Activated naive CD4-positive, alpha-beta T cell treated with anti-CD3 and anti-CD28 coated beads for 36 hours (primary cell): ENCODE measurements around the gene C18orf54. TPM values are rescaled to one million over a fixed set of nuclear protein-coding genes. Genes with fewer than 3 reads are reported as not detected.

Experiments
- CTCF ChIA-PET: fragments of 350-600 bp; sonication (Branson Sonifier 250); formaldehyde crosslinking; loops from one replicate; lab custom pipeline; 2021; ENCODE audit warnings: antibody characterized with exemption; lab: Charles Lee
- DNase-seq: peaks from one replicate; pipeline ENCODE4 v3.0.0-alpha.2; 2020
- H3K27ac Mint-ChIP-seq: one replicate; pipeline ENCODE4 v1.8.0; 2021; ENCODE audit warnings: mild to moderate bottlenecking, mixed read lengths
- H3K27me3 Mint-ChIP-seq: one replicate; pipeline ENCODE4 v1.8.0; 2021; ENCODE audit warnings: low read depth, mixed read lengths
- H3K36me3 Mint-ChIP-seq: one replicate; pipeline ENCODE4 v1.8.0; 2021; ENCODE audit warnings: low read depth, mixed read lengths
- H3K4me1 Mint-ChIP-seq: one replicate; pipeline ENCODE4 v1.8.0; 2021; ENCODE audit warnings: low read depth, mixed read lengths
- H3K4me3 Mint-ChIP-seq: one replicate; pipeline ENCODE4 v1.8.0; 2021; ENCODE audit warnings: mild to moderate bottlenecking, moderate library complexity, mixed read lengths
- H3K9me3 Mint-ChIP-seq: one replicate; pipeline ENCODE4 v1.8.0; 2021; ENCODE audit warnings: mixed read lengths
- intact Hi-C: fragments of 100-400 bp; cut with micrococcal nuclease; formaldehyde crosslinking; loops from one replicate; pipeline ENCODE4 v1.15.1; 2023
- total RNA-seq, 2 experiments: library from RNA; stranded (reverse); gene quantifications; one replicate each; pipeline ENCODE4 v1.2.3, GENCODE V29; 2021

Gene C18orf54
- total RNA-seq, 2 experiments from 2014 or later = 10.2 to 11.5 TPM

DNA sequence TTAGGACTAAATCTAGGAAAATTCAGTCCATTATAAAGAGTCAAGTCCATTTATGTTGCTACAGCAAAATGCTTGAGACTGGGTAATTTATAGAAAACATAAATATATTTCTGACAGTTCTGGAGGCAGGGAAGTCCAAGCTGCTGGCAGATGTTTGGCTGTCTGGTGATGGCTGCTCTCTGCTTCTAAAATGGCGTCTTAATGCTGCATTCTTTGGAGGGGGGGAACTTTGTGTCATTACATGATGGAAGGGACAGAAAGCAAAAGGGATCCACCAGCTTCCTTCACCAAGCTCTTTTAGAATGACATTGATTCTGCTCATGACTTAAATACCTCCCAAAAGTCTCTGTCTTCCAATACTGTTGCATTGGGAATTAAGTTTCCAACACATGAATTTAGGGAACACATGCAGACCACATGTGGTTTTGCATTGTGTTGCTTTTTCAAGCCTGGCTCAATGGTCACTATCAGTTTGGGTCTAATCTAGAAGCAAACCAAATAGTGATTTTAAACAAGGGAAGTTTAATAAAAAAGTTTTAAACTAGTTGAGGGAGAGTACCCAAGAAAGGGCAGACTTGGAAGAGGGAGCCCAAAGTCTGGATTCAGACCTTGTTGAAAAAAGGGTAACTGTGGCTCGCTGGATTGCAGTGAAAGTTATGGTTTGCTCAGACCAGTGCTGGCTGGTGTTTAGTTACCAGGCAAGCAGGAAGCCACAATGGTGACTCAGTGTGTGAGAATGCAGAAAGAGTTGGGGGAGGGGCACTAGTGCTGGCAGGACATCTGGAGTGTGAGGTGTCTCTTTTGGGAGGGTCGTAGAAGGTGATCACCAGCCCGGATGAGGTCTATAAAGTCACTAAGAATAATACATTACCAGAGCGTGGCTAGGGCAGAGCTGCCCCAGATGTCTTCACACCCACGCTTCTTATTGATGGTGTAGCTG, 30.8 kb downstream of the C18orf54 start:
- intact Hi-C loops = no loop called here
- CTCF ChIA-PET = no interaction called here
- H3K9me3 Mint-ChIP-seq = no peaks in the 10 kb centered on the region
- H3K27ac Mint-ChIP-seq = no peak overlapping the region
- no peaks in the 10 kb centered on the region for H3K36me3 Mint-ChIP-seq
- H3K4me3 Mint-ChIP-seq = no peak overlapping the region
- H3K27me3 Mint-ChIP-seq = peaks cover 21% of the 10 kb centered on the region
- H3K4me1 Mint-ChIP-seq = peaks cover 4% of the 10 kb centered on the region
- DNase-seq = peak; percentile 54

GRCh38 chr18:54389143-54389505, 31.4 kb downstream of the C18orf54 start:
- Mint-ChIP-seq H3K27me3 (peaks cover 21% of the 10 kb centered on the region), H3K9me3 (no peaks in the 10 kb centered on the region), H3K4me1 (peaks cover 4% of the 10 kb centered on the region), H3K27ac (no peak overlapping the region), H3K4me3 (no peak overlapping the region), H3K36me3 (no peaks in the 10 kb centered on the region)
- CTCF ChIA-PET = interaction anchor here (0.6 kb wide), 1 partner anchor 1359 kb away, joined by 3 read pairs; no protein-coding TSS in a partner anchor
- intact Hi-C loops = no loop called here
- no peak for DNase-seq

DNA sequence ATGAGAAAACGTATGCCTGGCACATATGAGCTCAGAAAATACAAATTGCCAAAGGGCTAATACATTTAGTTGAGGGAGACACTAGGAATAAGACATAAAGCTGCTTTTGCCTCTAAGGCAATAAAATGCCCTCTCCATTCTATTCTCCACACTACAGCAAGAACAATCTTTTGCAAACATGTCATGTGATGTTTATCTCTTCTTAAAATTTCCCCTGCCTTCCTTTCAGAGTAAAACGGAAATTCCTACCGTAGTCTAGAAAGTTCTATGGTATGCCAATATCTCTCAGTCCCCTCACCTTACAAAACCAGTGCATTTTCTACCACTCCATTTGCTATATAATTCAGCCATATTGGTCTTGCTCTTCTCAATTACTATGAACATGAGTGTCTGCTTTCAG, 33.1 kb downstream of the C18orf54 start:
- Mint-ChIP-seq H3K27me3 (peaks cover 24% of the 10 kb centered on the region), H3K4me3 (no peak overlapping the region), H3K4me1 (peaks cover 4% of the 10 kb centered on the region), H3K27ac (no peak overlapping the region), H3K9me3 (no peaks in the 10 kb centered on the region), H3K36me3 (no peaks in the 10 kb centered on the region)
- DNase-seq = no peak
- CTCF ChIA-PET = no interaction called here
- intact Hi-C loops = loop anchor here (5.0 kb wide), 2 partner anchors 256 to 484 kb away; no protein-coding TSS in a partner anchor

- no peak overlapping the region for H3K4me3 Mint-ChIP-seq
- DNase-seq = no peak
- CTCF ChIA-PET = interaction anchor here (0.5 to 1.5 kb wide), 15 partner anchors 10 to 1294 kb away, joined by 3 to 13 read pairs (median 3); partner anchors contain the start of gene POLI
- H3K27me3 Mint-ChIP-seq = peaks cover 21% of the 10 kb centered on the region
- intact Hi-C loops = loop anchor here (1.0 to 5.0 kb wide), 7 partner anchors 35 to 590 kb away; partner anchors contain the start of genes C18orf54 and STARD6
- H3K9me3 Mint-ChIP-seq = no peaks in the 10 kb centered on the region
- peaks cover 4% of the 10 kb centered on the region for H3K4me1 Mint-ChIP-seq
- H3K27ac Mint-ChIP-seq = no peak overlapping the region
- H3K36me3 Mint-ChIP-seq = no peaks in the 10 kb centered on the region
Measured at GRCh38 chr18:54392543-54393023, 34.9 kb downstream of the C18orf54 start.

DNA sequence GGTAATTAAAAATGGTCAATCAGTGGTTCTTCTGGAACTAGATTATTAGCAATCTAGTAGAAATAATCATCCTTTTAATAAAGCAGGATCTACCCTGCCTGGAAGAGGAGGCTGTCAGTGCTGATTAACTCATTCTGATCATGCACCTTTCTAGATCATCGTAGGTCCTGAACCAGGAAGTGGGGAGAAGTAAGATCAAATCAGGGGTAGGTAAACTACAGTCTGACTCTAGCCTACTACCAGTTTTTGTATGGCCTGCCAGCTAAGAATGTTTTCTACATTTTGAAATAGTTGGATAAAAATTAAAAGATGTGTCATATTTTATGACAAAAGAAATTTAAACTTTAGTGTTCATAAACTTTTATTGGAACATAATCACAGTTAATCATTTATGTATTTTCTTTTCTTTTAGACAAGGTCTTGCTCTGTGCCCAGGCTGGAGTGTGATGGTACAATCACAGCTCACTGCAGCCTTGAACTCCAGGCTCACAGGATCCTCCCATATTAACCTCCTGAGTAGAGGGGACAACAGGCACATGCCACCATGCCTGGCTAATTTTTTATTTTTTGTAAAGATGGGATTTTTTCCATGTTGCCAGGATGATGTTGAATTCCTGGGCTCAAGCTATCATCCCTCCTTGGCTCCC, 36.1 kb downstream of the C18orf54 start:
- H3K9me3 Mint-ChIP-seq = no peaks in the 10 kb centered on the region
- intact Hi-C loops = loop anchor here (2.0 to 5.0 kb wide), 3 partner anchors 254 to 589 kb away; no protein-coding TSS in a partner anchor
- H3K36me3 Mint-ChIP-seq = no peaks in the 10 kb centered on the region
- no peak overlapping the region for H3K4me3 Mint-ChIP-seq
- DNase-seq = no peak
- H3K27ac Mint-ChIP-seq = no peak overlapping the region
- peaks cover 15% of the 10 kb centered on the region for H3K27me3 Mint-ChIP-seq
- H3K4me1 Mint-ChIP-seq = peaks cover 2% of the 10 kb centered on the region
- CTCF ChIA-PET = interaction anchor here (0.6 to 0.9 kb wide), 2 partner anchors 14 to 23 kb away, joined by 3 to 4 read pairs; no protein-coding TSS in a partner anchor

DNA sequence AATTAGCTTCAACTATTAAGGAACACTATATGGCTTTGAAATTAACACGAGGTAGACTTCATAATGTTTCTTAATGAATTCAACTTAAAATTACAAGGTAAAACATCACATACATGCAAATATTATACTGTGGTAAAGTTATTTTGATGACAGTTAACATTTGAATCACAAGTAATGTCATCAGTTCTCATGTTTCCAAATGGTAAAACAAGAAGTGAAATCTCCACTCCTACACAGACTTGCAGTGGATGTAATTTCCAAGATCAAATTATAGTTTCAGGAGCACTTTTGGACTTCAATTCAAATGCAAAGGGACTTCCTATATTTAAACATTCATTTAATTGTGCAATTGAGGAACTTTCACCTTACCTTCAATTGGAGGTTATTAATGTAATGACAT, 39.1 kb downstream of the C18orf54 start:
- Mint-ChIP-seq H3K27me3 (peaks cover 3% of the 10 kb centered on the region), H3K36me3 (no peaks in the 10 kb centered on the region), H3K9me3 (no peaks in the 10 kb centered on the region), H3K4me1 (no peaks in the 10 kb centered on the region), H3K4me3 (no peak overlapping the region), H3K27ac (no peak overlapping the region)
- CTCF ChIA-PET = no interaction called here
- DNase-seq = no peak
- intact Hi-C loops = no loop called here

- Mint-ChIP-seq H3K36me3 (no peaks in the 10 kb centered on the region), H3K4me3 (no peak overlapping the region), H3K27ac (no peak overlapping the region), H3K27me3 (peaks cover 17% of the 10 kb centered on the region), H3K9me3 (no peaks in the 10 kb centered on the region), H3K4me1 (no peaks in the 10 kb centered on the region)
- no peak for DNase-seq
- CTCF ChIA-PET = interaction anchor here (1.4 kb wide), 1 partner anchor 13 kb away, joined by 3 read pairs; no protein-coding TSS in a partner anchor
- intact Hi-C loops = no loop called here
Measured at GRCh38 chr18:54405290-54405689, 47.6 kb downstream of the C18orf54 start.

GRCh38 chr18:54411781-54412180, 54.1 kb downstream of the C18orf54 start:
- DNase-seq = no peak
- Mint-ChIP-seq H3K27ac (no peak overlapping the region), H3K4me3 (no peak overlapping the region), H3K27me3 (peaks cover 23% of the 10 kb centered on the region), H3K4me1 (no peaks in the 10 kb centered on the region), H3K9me3 (no peaks in the 10 kb centered on the region), H3K36me3 (no peaks in the 10 kb centered on the region)
- intact Hi-C loops = no loop called here
- CTCF ChIA-PET = interaction anchor here (0.6 kb wide), 1 partner anchor 185 kb away, joined by 3 read pairs; no protein-coding TSS in a partner anchor

GRCh38 chr18:54415086-54415485, 57.4 kb downstream of the C18orf54 start:
- CTCF ChIA-PET = no interaction called here
- Mint-ChIP-seq H3K27me3 (peaks cover 18% of the 10 kb centered on the region), H3K4me1 (no peaks in the 10 kb centered on the region), H3K36me3 (no peaks in the 10 kb centered on the region), H3K9me3 (no peaks in the 10 kb centered on the region), H3K27ac (no peak overlapping the region), H3K4me3 (no peak overlapping the region)
- intact Hi-C loops = no loop called here
- DNase-seq = no peak

GRCh38 chr18:54416436-54416835, 58.7 kb downstream of the C18orf54 start:
- Mint-ChIP-seq H3K4me1 (no peaks in the 10 kb centered on the region), H3K36me3 (no peaks in the 10 kb centered on the region), H3K9me3 (no peaks in the 10 kb centered on the region), H3K4me3 (no peak overlapping the region), H3K27me3 (peaks cover 13% of the 10 kb centered on the region), H3K27ac (no peak overlapping the region)
- no peak for DNase-seq
- CTCF ChIA-PET = interaction anchor here (0.6 to 1.0 kb wide), 3 partner anchors 22 to 263 kb away, joined by 3 read pairs; no protein-coding TSS in a partner anchor
- intact Hi-C loops = no loop called here

GRCh38 chr18:54423831-54424230, 66.1 kb downstream of the C18orf54 start:
- Mint-ChIP-seq H3K4me1 (no peaks in the 10 kb centered on the region), H3K27ac (no peak overlapping the region), H3K27me3 (peaks cover 3% of the 10 kb centered on the region), H3K36me3 (no peaks in the 10 kb centered on the region), H3K9me3 (no peaks in the 10 kb centered on the region), H3K4me3 (no peak overlapping the region)
- no peak for DNase-seq
- intact Hi-C loops = no loop called here
- CTCF ChIA-PET = no interaction called here

DNA sequence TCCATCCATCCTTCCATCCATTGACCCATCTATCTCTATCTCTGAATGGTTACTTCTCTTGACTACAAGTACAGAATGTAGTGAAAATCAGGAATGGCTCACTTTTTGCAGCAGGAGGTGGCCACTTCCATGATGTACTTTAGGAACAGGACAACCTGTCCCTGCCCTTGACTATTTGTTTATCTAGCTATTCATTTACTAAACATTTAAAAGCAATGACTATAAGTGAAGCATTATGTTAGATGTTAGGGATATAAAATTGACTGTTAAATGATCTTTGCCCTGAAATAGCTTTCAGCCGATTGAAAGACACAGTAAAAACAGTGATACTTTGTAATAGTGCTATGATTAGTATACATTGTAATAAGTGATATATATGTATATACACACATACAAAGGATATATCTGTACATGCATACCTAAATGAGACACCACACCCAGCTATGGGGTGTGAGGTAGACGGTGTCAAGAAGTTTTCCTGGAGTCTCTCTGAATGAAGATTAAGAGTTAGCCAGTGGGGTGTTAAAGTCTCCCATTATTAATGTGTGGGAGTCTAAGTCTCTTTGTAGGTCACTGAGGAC, 68.5 kb downstream of the C18orf54 start:
- intact Hi-C loops = no loop called here
- Mint-ChIP-seq H3K9me3 (no peaks in the 10 kb centered on the region), H3K27me3 (peaks cover 2% of the 10 kb centered on the region), H3K36me3 (no peaks in the 10 kb centered on the region), H3K4me3 (no peak overlapping the region), H3K27ac (no peak overlapping the region), H3K4me1 (no peaks in the 10 kb centered on the region)
- CTCF ChIA-PET = interaction anchor here (0.7 to 1.3 kb wide), 3 partner anchors 12 to 133 kb away, joined by 3 read pairs; no protein-coding TSS in a partner anchor
- DNase-seq = no peak
